ENCODE data around the gene H1-8.
"Not testable (repeated sequence)": the region's sequence is repeated elsewhere in the genome, so short reads cannot be mapped to it uniquely, and the experiment has no call there.

H1-8 gene, protein sequence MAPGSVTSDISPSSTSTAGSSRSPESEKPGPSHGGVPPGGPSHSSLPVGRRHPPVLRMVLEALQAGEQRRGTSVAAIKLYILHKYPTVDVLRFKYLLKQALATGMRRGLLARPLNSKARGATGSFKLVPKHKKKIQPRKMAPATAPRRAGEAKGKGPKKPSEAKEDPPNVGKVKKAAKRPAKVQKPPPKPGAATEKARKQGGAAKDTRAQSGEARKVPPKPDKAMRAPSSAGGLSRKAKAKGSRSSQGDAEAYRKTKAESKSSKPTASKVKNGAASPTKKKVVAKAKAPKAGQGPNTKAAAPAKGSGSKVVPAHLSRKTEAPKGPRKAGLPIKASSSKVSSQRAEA

DNA sequence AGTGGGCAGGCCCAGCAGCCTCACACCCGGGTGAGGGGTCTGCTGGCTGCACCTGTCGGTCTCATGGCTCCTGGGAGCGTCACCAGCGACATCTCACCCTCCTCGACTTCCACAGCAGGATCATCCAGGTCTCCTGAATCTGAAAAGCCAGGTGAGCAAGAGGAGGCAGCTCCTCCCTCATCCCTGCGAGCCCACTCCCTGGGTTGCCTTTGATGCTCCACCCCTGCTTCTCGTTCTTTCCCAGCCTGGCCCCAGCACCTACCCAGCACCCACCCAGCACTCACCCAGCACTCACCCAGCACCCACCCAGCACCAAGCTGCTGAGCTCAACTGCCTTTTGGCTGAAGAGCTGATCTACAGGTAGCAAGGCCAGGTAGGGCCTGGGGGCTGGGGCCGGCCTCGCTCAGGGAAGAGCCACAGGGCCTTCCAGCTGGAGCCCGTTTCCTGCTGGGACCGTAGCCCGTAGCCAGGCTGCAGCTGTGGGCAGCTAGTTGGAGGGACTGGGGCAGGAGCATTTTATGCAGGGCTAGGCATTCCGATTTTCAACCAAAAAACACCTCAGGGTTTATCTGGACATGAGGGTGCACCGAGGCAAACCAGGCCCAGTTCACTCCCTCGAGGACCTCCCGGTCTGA, at the start of gene H1-8:
Gene H1-8 (plus strand): TSS at position 20 of the 635 bp plus-strand sequence. CDS start 44 bp downstream, at position 64.
- no peak for DNase-seq (ENCODE audit: low spot score)

DNA sequence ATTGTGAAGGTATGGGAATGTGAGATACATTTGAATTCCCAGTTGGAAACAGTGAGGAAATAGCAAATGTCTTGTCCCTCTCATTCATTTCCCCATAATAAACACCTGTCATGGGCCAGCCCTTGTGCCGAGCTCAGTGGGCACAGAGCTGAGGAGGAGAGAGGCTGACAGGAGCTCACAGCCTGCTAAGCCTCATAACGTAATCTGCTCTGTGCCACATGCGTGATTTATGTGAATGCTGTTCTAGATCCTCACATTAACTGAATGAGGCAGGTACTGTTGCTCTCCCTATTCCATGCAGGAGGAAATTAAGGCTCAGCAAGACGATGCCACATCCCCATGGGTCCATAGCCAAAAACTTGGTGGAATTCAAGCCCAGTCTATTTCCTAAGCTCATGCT, 49.8 kb upstream of the H1-8 start:
- no peak for DNase-seq (ENCODE audit: low spot score)

DNA sequence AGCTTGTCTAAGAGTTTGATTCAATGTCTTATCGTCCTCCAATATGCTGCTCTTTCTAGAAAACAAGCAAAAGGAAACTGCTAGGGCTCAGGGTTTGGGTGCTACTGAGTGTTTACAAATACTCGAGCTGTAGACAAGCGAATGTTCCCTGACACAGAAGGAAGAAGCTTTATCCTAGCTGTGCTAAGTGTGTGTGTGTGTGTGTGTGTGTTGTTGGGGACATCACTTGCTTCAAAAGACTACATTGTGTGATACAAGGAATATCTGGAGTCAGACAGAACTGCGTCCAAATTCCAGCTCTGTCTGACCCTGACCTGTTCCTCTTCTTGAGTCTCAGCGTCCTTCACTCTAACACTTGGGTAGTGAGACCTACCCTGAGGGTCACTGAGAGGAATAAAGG, 48.5 kb upstream of the H1-8 start:
- DNase-seq (ENCODE audit: low spot score): not testable (repeated sequence)

DNA sequence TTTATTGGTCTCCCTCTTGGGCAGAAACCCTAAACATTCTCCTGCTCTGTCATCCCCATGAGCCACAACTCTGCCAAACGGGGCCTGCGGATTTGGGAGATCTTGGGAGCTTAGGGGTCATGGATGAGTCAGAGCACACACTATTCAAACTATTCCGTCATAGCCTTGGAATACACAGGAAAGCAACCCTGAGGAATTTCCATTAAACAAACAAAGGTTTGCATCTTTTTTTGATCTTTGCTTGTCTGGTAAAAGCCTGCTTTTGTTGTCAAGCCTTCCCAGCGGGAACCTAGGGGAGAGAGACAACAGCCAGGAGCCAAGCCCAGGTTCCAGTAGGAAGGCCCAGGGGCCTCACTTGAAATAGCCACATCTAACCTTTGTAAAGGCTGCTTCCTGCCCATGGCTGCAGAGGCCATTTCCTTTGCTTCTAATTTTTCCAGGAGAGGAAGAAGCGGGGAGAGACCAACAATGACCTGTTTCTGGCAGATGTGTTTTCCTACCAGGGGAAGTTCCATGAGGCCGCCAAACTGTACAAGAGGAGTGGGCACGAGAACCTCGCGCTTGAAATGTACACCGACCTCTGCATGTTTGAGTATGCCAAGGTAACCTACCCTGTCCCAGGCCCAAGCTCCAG, 47.9 kb upstream of the H1-8 start:
- DNase-seq (ENCODE audit: low spot score): not testable (repeated sequence)

DNA sequence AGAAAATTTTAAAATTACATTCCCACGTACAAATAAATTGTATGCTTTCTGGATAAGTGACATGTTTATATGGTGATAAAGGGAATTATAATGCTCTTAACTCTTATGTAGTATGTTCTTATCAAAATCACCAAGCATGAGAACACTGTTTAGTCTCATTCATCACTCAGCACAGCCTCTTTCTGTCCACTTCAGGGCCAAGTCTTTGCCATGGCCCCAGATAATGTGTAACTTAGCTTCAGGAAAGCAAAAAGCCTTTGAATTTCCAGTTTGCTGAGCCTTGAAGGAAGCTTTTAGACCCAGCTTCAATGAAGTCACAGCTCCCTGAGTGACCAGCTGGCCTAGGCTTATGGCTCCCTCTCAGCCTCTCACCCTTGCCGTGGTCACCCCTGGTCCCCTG, 45.1 kb upstream of the H1-8 start:
- not testable (repeated sequence) for DNase-seq (ENCODE audit: low spot score)

DNA sequence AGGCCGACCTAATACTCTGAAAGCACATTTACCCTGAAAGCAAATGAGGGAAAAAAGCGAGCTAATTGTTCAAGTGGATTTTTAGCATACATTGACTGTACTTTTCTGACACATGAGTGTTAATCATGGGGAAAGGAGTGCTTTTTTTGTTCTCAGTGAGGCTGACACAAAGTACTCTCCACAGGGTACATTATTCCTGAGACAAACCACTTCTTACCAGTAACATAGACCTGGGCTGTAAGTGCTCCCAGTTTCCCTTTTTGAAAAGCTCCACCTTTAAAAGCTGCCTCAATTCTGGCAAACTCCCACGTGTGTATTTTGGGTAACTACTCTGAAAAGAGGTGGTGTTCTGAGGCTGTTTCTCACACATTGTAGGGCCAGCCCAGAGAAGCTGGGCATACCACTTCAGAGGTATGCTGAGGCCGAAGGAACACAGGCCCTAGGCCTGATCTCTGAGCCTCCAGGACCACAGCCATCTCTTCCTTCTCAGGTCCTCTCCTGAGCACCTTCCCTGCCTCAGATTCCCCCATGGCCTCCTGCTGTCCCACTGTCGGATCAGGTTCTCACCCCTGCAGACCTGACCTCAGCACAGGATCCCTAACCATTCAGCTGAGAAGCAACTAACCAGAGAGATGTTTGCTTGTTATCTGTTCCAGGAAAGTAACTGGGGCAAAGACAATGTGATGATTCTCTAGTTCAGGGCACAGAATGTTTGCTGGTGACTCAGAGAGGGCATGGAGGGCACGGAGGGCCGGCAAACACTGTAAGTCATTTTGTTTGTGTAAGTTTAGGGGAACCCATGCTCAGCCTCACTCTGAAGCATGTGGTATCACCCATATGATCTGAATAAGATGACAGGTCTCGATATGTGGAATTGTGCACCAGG, 44.1 kb upstream of the H1-8 start:
- not testable (repeated sequence) for DNase-seq (ENCODE audit: low spot score)

DNA sequence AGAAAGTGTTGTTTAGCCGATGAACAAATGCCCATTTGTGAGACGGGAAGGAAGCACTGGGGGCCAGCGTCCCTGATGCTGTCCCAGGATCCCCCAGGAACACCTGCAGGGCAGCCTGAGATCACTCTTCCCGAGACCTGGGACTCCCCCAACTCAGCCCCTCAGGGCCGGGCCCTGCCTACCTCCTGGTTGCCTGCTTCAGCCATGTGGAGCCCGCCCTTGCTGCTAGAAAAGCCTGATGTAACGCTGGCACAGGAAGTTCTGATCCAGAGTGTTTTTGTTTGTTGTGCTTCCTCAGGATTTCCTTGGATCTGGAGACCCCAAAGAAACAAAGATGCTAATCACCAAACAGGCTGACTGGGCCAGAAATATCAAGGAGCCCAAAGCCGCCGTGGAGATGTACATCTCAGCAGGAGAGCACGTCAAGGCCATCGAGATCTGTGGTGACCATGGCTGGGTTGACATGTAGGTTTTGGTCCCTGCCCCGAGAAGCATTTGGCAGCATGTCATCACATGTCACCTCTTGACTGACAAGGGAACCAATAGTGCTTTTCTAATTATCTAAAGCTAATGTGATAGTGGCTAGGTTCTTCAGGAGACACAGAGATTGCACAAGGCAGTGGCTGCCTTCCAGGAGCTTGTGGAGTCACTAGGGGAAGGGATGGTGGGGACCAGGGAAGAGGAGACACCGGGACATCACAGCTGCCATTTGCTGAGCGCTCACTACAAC, 43.2 kb upstream of the H1-8 start:
- not testable (repeated sequence) for DNase-seq (ENCODE audit: low spot score)

DNA sequence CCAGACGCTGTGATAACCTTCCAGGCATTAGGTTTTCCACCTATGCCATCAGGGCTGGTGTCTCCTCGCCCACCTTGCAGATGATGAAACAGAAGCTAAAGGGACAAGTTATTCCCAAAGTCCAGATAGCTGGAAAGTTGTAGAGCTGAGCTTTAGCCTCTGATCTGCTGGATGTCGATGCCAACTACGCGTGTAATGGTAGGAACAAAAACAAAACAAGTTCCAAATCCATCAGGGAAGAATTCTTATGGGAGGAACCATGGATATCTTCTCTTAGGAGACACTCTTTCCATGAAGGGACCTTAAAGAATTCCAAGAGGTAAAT, 42.7 kb upstream of the H1-8 start:
- no peak for DNase-seq (ENCODE audit: low spot score)

DNA sequence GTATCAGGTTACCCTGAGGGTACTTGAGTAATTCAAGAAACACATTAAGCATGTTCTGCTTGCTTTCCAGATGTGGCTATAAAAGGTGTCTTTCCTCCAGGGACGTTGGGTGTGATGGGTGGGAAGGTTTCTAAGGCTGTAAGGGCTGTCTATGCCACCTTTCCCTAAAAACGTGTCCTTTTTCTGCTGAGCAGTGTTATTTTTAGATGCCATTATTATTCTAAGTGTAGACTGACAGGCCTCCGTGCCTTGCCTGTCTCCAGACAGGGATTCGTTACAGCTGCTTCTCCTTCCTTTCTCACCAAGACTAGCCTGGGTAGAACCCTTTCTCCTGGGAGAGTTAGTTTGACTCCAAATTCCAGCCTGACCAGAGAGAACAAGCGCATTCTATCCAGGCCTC, 41.3 kb upstream of the H1-8 start:
- no peak for DNase-seq (ENCODE audit: low spot score)

DNA sequence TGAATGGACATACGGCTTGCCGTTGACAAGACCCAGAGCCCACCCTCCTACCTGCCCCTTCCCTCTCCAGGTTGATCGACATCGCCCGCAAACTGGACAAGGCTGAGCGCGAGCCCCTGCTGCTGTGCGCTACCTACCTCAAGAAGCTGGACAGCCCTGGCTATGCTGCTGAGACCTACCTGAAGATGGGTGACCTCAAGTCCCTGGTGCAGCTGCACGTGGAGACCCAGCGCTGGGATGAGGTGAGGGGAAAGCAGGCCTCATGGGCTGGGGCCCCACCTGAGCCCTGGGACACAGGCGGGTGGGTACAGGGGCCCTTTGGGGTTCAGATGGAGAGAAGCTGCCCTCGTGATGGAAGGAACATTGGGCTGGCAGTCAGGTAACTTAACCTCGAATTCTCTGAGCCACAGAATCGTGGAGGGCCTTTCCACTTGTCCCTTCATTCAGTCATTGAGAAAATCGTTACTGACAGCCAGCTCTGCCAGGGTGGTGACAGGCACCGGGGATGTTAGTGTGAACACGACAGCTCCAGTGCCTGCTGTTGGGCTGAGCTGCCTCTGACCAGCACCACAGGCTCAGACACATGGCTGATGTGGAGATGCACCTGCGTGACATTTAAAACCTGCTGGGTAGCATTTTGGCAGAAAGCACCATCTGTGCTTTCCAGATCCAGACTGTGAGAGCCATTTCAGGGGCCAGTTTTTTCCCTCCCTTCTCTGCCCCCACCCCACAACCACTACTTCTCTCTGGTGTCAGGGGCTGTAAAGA, 40.1 kb upstream of the H1-8 start:
- DNase-seq (ENCODE audit: low spot score): no peak

DNA sequence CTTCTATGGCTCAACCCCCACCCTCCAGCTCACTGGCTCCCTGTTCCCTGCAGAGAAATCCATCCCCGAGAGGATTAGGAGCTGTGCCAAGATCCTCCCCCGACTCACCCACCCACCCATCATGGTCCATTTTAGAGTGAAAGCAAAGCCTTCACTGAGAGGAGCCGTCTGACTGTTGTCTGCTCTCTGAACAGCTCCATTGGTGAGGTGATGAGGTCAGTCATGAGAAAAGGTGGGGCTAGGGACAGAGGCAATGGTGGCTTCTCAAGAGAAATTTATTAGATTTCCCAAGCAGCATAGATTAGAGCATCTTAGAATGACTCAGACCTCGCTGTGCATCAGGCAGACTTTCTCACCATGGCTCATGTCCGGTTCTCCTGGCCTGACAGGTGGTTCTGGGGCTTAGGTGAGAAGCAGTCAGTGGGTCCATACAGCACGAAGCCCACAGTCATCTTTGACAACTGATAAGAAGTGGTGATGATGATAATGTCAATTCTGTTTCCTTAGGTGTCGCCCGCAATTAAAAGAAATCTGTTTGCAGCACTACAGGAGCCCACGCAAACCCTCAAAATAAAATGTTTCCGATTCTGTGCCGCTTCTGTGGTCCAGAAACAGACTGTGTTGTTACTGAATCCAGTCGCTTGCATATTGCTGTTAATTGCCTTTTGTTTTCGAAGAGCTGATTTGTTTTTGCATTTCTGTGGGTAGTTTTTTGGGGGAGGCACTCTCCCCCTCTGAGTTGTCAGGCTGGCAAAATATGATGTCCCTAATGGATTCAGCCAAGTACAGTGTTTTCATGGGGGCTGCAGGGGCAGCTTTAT, 39.3 kb upstream of the H1-8 start:
- DNase-seq (ENCODE audit: low spot score): no peak

DNA sequence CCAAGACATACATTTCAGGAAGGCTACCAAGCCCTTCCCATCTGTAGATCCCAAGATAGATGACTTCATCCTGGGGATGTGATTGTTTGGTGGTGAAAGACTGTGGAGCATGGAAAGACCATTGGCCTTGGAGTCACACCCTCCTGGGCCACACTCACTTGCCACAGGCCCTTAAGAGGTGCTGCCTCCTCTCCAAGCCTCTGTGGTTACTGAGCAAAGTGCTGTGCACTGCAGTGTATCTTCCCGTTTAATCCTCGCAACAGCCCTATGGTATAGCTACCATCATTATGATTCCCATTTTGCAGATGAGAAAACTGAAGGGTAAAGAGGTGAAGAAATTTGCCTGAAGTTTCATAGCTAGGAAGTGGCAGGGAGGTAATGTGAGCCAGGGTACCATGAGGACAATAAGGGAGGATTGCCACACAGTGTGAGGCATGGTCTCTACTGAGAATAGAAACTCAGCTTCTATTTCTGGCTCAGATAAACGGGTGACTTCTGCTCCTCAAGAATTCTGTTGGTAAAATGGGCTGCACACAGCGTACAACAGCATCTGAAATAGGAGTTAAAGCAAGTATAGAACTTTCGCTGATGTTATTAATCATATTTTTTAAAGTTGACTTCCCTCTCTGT, 38.4 kb upstream of the H1-8 start:
- DNase-seq (ENCODE audit: low spot score): no peak

DNA sequence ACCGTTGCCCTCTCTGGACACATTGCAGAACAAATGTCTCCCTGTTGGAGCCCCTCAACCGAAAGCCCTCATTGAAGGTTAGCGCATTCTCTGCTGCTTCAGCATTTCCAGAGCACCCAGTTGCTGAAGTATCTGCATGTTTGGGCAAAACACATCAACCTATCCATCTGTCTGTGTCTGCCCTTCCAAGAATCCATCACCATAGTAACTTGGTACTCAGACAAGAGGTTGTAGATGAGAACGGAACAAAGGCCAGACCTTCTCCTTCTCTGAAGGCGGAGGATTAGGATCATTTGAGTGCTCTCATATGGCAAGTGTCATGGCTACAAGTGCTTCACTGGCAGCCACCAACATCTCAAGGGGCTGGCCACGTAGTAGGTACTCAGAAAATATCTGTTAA, 37.6 kb upstream of the H1-8 start:
- DNase-seq (ENCODE audit: low spot score): no peak

DNA sequence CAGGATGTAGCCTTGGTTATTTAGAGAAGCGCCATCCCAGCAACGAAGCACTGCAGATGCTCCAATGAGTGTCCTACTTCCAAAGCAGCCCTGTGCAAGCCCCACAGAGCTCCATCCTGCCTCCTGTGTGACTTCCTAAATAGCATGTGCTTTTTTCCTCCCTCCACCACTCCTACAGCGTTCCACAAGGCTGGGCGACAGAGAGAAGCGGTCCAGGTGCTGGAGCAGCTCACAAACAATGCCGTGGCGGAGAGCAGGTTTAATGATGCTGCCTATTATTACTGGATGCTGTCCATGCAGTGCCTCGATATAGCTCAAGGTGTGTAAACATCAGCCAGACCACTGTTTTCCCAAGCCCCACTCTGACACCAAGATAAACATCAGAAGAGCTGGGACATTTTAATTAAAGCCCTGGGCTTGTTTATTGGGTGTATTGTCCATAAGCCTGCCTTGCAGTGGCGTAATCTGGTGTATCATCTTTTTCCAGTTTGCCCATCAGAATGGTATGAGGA, 36.7 kb upstream of the H1-8 start:
- DNase-seq (ENCODE audit: low spot score): no peak

DNA sequence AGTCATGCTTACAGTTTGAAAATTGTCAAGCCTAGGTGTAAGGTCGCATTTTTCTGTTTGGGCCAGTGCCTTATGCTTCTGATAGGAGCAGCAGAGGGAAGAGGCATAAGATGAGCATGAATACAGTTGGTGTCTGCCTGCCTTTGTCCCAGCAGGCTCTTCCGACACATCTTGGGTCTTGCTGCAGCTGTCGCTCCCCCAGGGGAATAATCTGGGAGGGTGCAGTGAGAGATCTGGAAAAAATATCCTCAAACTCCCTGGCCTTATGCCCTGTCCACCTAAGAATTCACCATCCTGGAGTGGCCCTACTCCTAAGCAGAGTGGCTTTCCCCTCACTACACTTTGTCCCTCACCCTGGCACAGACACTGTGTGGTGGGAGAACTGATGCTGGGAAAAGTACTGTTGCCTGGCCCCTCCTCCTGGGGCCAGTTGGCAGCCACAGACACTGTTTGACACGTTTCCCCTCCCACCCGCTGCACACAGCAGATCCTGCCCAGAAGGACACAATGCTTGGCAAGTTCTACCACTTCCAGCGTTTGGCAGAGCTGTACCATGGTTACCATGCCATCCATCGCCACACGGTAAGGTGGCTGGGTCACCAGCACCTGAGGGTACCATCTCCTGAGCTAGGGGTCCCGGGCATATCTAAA, 35.7 kb upstream of the H1-8 start:
- no peak for DNase-seq (ENCODE audit: low spot score)

DNA sequence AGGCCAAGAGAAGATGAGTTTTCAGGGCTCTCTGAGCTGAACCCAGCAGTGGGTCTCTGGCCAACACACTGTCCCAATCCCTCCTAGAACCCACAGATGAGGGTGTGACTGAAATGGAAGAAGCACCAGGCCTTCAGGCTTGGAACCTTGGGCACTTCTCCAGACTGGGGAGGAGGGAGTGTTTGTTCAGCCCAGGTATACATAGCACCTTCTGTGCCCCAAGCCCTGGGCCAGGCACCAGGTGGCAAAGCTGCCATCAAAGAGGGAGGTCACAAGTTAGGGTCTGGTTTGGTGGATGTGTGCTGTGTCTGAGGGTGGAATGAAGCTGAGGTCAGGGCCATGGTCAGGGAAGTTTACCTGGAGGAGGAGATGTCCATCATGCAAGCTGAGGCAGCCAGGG, 30.4 kb upstream of the H1-8 start:
- no peak for DNase-seq (ENCODE audit: low spot score)

DNA sequence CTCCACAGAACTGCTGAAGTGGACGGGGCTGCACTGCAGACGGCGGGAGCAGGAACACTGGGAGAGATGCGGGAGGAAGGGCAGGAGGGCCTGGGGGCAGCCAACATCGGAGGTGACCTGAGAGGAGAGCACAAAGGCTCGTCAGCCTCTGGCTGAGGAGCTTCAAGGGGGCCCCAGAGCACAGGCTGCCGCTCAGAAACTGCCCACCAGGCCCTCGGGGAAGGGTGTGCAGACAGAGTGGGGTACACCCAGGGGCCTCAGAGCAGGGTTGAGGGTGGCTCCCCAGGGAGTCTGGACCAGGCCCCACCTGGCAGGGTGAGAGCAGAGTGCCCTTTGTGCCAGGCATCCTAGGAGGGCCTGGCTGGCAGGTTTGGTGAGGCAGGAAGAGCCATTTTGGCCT, 29.3 kb upstream of the H1-8 start:
- no peak for DNase-seq (ENCODE audit: low spot score)

DNA sequence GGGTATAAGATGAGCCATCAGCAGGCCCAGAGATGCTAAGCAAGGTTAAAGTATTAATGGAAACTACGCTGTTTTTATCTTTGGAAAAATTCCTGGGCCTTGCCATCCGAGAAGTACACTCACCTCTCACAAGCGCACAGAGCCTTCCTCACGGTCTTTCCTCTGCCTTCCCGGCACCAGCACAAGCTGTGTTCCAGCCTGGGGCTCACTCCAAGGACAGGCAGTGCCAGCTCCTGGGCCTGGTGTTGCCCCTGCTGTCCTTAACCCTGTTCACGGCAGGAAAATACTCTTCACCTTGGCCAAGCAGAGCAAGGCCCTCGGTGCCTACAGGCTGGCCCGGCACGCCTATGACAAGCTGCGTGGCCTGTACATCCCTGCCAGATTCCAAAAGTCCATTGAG, 28.9 kb upstream of the H1-8 start:
- DNase-seq (ENCODE audit: low spot score): no peak

DNA sequence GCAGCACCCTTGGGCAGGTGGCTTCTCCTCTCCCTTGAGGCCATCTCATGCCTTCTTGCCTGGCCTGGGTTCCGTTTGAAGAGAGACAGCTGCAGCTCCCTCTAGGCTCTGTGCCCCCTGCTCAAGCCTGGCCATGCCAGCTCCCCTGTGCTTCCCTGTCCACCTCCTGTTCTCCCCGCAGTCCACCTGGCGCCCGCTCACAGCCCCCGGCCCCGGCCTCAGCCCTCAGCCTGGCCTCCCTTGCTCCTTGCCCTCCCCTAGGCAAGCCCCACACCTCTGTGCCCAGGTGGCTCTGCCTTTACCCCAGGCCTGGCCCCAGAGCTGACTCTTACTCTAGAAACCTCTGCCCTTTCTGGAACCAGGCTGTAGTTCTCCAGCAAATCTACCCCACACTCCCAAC, 28.4 kb upstream of the H1-8 start:
- no peak for DNase-seq (ENCODE audit: low spot score)

Data from COLO829 (cell line).